Endothelial cell of umbilical vein (primary cell): ENCODE results near the gene PCGF6. TPM values are rescaled to one million over a fixed set of nuclear protein-coding genes. Genes with fewer than 3 reads are reported as not detected.

Experiments
- BruUV-seq: library from RNA; stranded (reverse); fragments of 400-500 nt; replicated peaks from 2 replicates; lab custom pipeline; 2021; lab: Mats Ljungman, UMichigan
- CTCF ChIA-PET: fragments of 300-600, 350-600 bp; sonication (Branson Sonifier 250); formaldehyde crosslinking; loops from one replicate; lab custom pipeline; 2021; ENCODE audit warnings: antibody characterized with exemption, inconsistent platforms; lab: Charles Lee
- POLR2A ChIA-PET: fragments of 300-600, 350-600 bp; sonication (Branson Sonifier 250); formaldehyde crosslinking; loops from one replicate; lab custom pipeline; 2021; ENCODE audit warnings: antibody characterized with exemption, inconsistent platforms; lab: Charles Lee
- DNase-seq: peaks from one replicate; pipeline ENCODE4 v3.0.0-alpha.2; 2011; ENCODE audit warnings: low read depth, low spot score
- FAIRE-seq: peaks from 2 replicates; lab custom pipeline; 2011; peaks lifted over from hg19 to GRCh38; lab: Jason Lieb, UNC
- H2AFZ ChIP-seq: 2 replicates; pipeline ENCODE4 v1.6.0; 2012; ENCODE audit warnings: low read depth, low read length, control low read depth, inconsistent platforms
- H3K27ac ChIP-seq: 2 replicates; pipeline ENCODE4 v1.5.1; 2011; ENCODE audit warnings: low read depth, mild to moderate bottlenecking, control low read depth, low read length, moderate library complexity; ENCODE audit not compliant: insufficient read depth
- H3K27me3 ChIP-seq, 2 experiments: 2 replicates each; pipeline versions ENCODE4 v1.6.0 to v1.6.1; 2011; ENCODE audit warnings: low read length in 2 of 2, mixed read lengths in 1 of 2; ENCODE audit not compliant: control insufficient read depth in 2 of 2, insufficient read depth in 2 of 2
- H3K36me3 ChIP-seq, 2 experiments: 2 replicates in 1 of 2; 3 replicates in 1 of 2; pipeline ENCODE4 v1.5.1; 2011; ENCODE audit warnings: low read length in 2 of 2, mild to moderate bottlenecking in 1 of 2, moderate library complexity in 1 of 2; ENCODE audit not compliant: control insufficient read depth in 2 of 2, insufficient read depth in 2 of 2; ENCODE audit errors: extremely low read depth in 1 of 2
- H3K4me1 ChIP-seq: 3 replicates; pipeline ENCODE4 v1.5.1; 2011; ENCODE audit warnings: mild to moderate bottlenecking, low read length; ENCODE audit not compliant: control insufficient read depth, insufficient read depth; ENCODE audit errors: extremely low read depth
- H3K4me2 ChIP-seq: 2 replicates; pipeline ENCODE4 v1.6.1; 2011; ENCODE audit warnings: low read length, control low read depth, mixed read lengths; ENCODE audit not compliant: insufficient read depth
- H3K4me3 ChIP-seq, 3 experiments: fragments of 200-600 bp in 1 of 3; sonication (generic), shearing (Covaris generic) in 1 of 3; replicated peaks in 1 of 3; 2 replicates each; pipeline ENCODE4 v1.5.1; 2011 to 2016; ENCODE audit warnings: control low read depth in 3 of 3, low read length in 3 of 3, mild to moderate bottlenecking in 2 of 3, inconsistent platforms in 1 of 3, low read depth in 1 of 3, moderate library complexity in 1 of 3; ENCODE audit not compliant: insufficient read depth in 1 of 3
- H3K79me2 ChIP-seq: 2 replicates; pipeline ENCODE4 v1.6.0; 2012; ENCODE audit warnings: low read length, inconsistent platforms; ENCODE audit not compliant: control insufficient read depth, insufficient read depth
- H3K9ac ChIP-seq: replicated peaks from 2 replicates; pipeline ENCODE3; 2011; ENCODE audit warnings: low read length, control low read depth; ENCODE audit not compliant: insufficient read depth; ENCODE audit errors: extremely low read depth
- H3K9me1 ChIP-seq: replicated peaks from 3 replicates; pipeline ENCODE4 v1.6.0; 2011; ENCODE audit warnings: mild to moderate bottlenecking, low read length; ENCODE audit not compliant: control insufficient read depth, insufficient read depth; ENCODE audit errors: extremely low read depth
- H3K9me3 ChIP-seq: replicated peaks from 2 replicates; pipeline ENCODE4 v1.5.1; 2012; ENCODE audit warnings: low read length, inconsistent platforms; ENCODE audit not compliant: control insufficient read depth, insufficient read depth
- H4K20me1 ChIP-seq: replicated peaks from 2 replicates; pipeline ENCODE3; 2011; ENCODE audit warnings: mild to moderate bottlenecking, low read length; ENCODE audit not compliant: control insufficient read depth, insufficient read depth; ENCODE audit errors: extremely low read depth
- CTCF ChIP-seq, 2 donors: IDR thresholded peaks; 1 replicate in 1 of 2; 2 replicates in 1 of 2; pipeline ENCODE4 v1.5.1; 2011; ENCODE audit warnings: low read length in 2 of 2, mild to moderate bottlenecking in 2 of 2, moderate library complexity in 2 of 2, control low read depth in 1 of 2, inconsistent platforms in 1 of 2, low read depth in 1 of 2; ENCODE audit not compliant: insufficient read depth in 1 of 2; ENCODE audit errors: extremely low read depth in 1 of 2
- EZH2 ChIP-seq: IDR thresholded peaks from 2 replicates; pipeline ENCODE4 v1.6.1; 2012; ENCODE audit warnings: borderline replicate concordance, low read depth, mild to moderate bottlenecking, moderate library complexity, low read length, inconsistent platforms; ENCODE audit not compliant: severe bottlenecking
- FOS ChIP-seq: IDR thresholded peaks from 2 replicates; pipeline ENCODE4 v1.6.1; 2011; ENCODE audit warnings: mild to moderate bottlenecking, low read length, moderate library complexity, borderline replicate concordance; ENCODE audit not compliant: insufficient read depth
- GATA2 ChIP-seq: IDR thresholded peaks from 2 replicates; pipeline ENCODE4 v1.7.0; 2011; ENCODE audit warnings: low read depth, mild to moderate bottlenecking, moderate library complexity, mixed read lengths, low read length; ENCODE audit not compliant: insufficient read length, insufficient read depth
- JUN ChIP-seq: IDR thresholded peaks from 2 replicates; pipeline ENCODE4 v1.6.1; 2011; ENCODE audit warnings: borderline replicate concordance, low read depth; ENCODE audit not compliant: insufficient read length, insufficient read depth
- MAX ChIP-seq: IDR thresholded peaks from 2 replicates; pipeline ENCODE4 v1.6.1; 2011; ENCODE audit not compliant: insufficient read depth, insufficient read length
- MYC ChIP-seq: IDR thresholded peaks from one replicate; pipeline ENCODE4 v1.6.1; 2011; ENCODE audit warnings: mild to moderate bottlenecking, low read depth, low read length
- POLR2A ChIP-seq: IDR thresholded peaks from 2 replicates; pipeline ENCODE4 v1.6.1; 2012; ENCODE audit warnings: low read depth, mild to moderate bottlenecking, control low read depth, low read length
- POLR2AphosphoS5 ChIP-seq: IDR thresholded peaks from 2 replicates; pipeline ENCODE4 v1.6.1; 2012; ENCODE audit warnings: low read depth, mild to moderate bottlenecking, control low read depth, low read length, moderate library complexity; ENCODE audit not compliant: insufficient read depth
- dilution Hi-C: fragments of 300-500 bp; cut with MboI; formaldehyde crosslinking; loops from one replicate; pipeline ENCODE4 v1.15.0; 2019; ENCODE audit warnings: low sequenced_read_pairs; ENCODE audit not compliant: extremely low pct_ligation_motif_present
- intact Hi-C: fragments of 100-400 bp; cut with micrococcal nuclease; formaldehyde crosslinking; loops from one replicate; pipeline ENCODE4 v1.10.0; 2022
- polyA plus RNA-seq, 4 experiments: library from polyadenylated mRNA; depleted of rRNA in 3 of 4; stranded (reverse) in 3 of 4; unstranded in 1 of 4; fragments of >200 nt; gene quantifications; 2 replicates each; pipeline versions ENCODE4 v1.2.1 to v1.2.3, GENCODE V29; 2011 to 2012; ENCODE audit warnings: missing spikeins in 1 of 4
- total RNA-seq: library from RNA; stranded (reverse); gene quantifications from 2 replicates; pipeline ENCODE4 v1.2.3, GENCODE V29; 2021

The PCGF6 gene
- total and polyA plus RNA-seq, 2 donors (not counting 3 experiments of a cell fraction or from before 2014, with no cell fraction given): 3.8 to 11.3 TPM

GRCh38 chr10:103334567-103334966, 16.4 kb downstream of the PCGF6 start:
- Histone ChIP-seq H3K9ac (no peak overlapping the region), H3K79me2 (no peaks in the 10 kb centered on the region), H3K36me3 (peaks cover 2 to 7% of the 10 kb centered on the region in 2 experiments), H3K27me3 (no peaks in the 10 kb centered on the region), H3K4me1 (no peaks in the 10 kb centered on the region), H2AFZ (no peak overlapping the region), H3K4me3 (no peak overlapping the region), H4K20me1 (no peaks in the 10 kb centered on the region), H3K4me2 (no peak overlapping the region), H3K27ac (no peak overlapping the region), H3K9me1 (no peaks in the 10 kb centered on the region), H3K9me3 (no peaks in the 10 kb centered on the region)
- CTCF ChIA-PET: interaction anchor here (0.5 to 2.7 kb wide), 17 partner anchors 9 to 421 kb away, joined by 3 to 29 read pairs (median 6); partner anchors contain the start of gene CNNM2
- POLR2A ChIA-PET: no interaction called here
- no peak for DNase-seq
- BruUV-seq: no TSS peak
- intact Hi-C loops (loop anchor here (1.0 kb wide), 1 partner anchor 417 kb away; no protein-coding TSS in a partner anchor), dilution Hi-C loops (no loop called here)
- TF ChIP-seq MAX: no peak
- TF ChIP-seq CTCF (IDR thresholded peaks at IDR 0.05; ENCODE audit: extremely low read depth in 1 of 2, insufficient read depth in 1 of 2, low read depth in 1 of 2, low read length in 2 of 2): no peak
- no peak for TF ChIP-seq GATA2
- TF ChIP-seq JUN: no peak
- no peak for TF ChIP-seq POLR2A
- TF ChIP-seq FOS: no peak
- no peak for TF ChIP-seq EZH2
- TF ChIP-seq POLR2AphosphoS5: no peak
- TF ChIP-seq MYC: no peak
- FAIRE-seq: no peak
